SU-DHL-6 (cell line): Measurements from ENCODE around the gene JOSD1.

ENCODE experiments used
- CTCF ChIP-seq: fragments of 200-600 bp; sonication (generic); IDR thresholded peaks from one replicate; pipeline ENCODE4 v1.5.1; 2017; ENCODE audit warnings: antibody characterized with exemption, mild to moderate bottlenecking, low read length, moderate library complexity; ENCODE audit not compliant: insufficient read depth, poor library complexity, severe bottlenecking
- EZH2phosphoT487 ChIP-seq: fragments of 200-600 bp; sonication (generic), shearing (Covaris generic); conservative IDR thresholded peaks from 2 replicates; pipeline ENCODE4 v1.6.1; 2018; ENCODE audit warnings: mild to moderate bottlenecking, antibody characterized with exemption, low read length, moderate library complexity, mixed read lengths

- TF ChIP-seq CTCF (no peak), EZH2phosphoT487 (no peak)
These were observed 29.7 kb upstream of the JOSD1 start for GRCh38 chr22:38730411-38730871.
